ENCODE measurements around the gene ADAMTS17.

ADAMTS17 gene

DNA sequence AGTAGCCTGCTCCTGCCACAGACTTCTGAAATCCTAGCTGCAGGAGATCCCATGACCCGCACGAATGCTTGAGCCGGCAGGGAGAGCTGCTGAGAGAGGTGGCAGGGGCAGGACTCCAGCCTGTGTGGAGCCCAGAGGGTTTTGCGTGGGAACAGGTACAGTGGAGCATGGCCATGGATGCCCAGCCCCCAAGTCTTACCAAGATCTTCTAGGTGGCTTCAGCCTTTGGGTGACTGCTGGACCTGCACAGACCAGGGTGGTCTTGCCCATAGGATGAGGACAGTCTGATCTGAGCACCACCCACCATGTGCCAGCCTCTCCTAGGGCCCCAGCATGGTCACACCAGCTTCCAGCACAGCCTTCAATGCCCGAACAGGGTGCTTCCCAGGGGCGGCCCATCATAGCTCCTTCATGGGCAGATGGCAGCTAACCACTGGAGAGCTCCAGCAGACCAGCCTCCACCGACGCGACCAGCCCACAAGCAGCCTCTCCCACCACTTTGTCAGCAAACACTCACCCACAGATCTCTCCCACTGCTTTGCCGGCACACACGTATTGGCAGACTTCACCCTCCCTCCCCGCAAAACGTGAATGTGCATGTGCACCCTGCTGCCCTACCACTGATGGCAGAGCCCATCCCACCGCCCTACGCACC lies 56.0 kb downstream of the ADAMTS17 start:
- no peak for DNase-seq
- in situ Hi-C loops (cut with MboI; ENCODE audit: low pct_unique_long_range_greater_than_20kb, low sequenced_read_pairs): no loop called here

DNA sequence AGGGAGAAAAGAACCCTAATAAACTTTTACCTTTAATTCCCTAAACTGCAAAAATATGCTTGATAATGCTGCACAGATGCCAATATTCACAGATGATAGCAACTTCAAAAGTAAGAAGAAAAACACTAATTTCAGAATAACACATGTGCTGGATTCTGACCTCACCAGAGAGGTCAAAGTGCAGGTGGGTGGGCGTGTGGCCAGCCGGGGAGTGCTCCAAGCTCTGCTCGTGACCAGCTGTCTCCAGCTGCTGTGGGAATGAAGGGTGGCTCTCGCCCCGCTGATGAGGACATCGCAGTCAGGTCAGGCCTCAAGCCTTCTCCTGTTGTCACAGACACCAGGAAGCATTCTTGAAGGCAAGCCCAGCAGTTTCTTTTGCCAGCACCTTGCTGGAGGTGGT lies 57.1 kb downstream of the ADAMTS17 start:
- DNase-seq: no peak

DNA sequence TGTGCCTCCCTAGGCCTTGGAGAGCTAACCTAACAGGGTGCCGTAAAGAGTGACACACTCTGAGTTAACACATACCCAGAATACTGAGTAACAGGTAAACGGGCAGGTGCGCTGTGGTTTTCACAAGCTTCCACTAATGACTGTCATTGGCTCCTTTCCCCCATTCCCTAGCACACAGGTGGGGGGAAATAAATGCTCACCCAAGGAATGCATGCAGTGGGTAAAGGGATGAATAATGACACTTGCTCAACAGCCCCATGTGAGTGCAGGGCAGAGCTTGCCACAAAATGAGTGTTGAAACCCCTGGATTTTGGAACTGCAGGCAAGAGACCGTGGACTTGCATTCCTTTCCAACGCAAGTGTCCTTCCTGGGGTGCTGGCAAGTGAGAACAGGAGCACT lies 57.6 kb downstream of the ADAMTS17 start:
- in situ Hi-C loops (cut with MboI; ENCODE audit: low pct_unique_long_range_greater_than_20kb, low sequenced_read_pairs): no loop called here
- DNase-seq: no peak

More for the DNA sequence above, 57.1 kb downstream of the ADAMTS17 start:
- in situ Hi-C loops (cut with MboI; ENCODE audit: low pct_unique_long_range_greater_than_20kb, low sequenced_read_pairs): no loop called here

DNA sequence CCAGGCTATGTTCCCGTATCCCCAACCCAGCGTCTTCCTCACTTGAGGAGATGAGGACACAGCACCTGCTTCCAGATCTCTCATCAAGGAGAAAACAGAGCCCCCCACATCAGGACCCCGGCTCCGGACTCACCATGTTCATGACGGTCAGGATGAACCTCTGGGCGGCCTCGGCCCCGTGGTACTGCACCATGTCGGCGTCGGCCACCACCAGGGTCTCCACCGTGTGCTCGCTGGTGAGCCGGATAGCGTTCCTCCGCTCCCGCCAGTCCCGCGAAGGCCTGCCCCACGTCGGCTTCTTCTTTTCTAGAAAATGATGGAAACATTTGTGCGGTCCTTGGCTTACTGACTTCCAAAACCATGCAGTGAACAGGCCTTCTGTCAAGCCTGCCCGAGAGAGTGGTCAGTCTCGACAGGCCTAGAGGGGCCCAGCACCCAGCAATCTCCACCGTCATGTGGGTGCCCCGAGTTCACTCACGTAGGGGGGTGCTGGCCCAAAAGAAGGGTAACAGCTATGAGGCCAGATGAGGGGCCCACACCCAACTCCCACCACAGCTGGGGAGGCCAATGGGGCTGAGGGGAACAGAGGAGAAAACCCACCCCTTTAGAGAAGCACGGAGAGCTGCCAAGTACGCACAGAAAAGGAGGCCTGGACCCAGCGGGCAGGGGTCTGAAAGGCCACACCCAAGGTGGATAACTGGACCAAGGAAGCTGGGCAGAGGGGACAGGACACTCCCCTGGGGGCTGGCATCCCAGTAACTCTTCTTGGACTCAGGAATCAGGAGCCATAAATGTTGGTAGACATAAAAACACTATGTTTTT lies 60.5 kb downstream of the ADAMTS17 start:
- in situ Hi-C loops (cut with MboI; ENCODE audit: low pct_unique_long_range_greater_than_20kb, low sequenced_read_pairs): no loop called here
- no peak for DNase-seq

DNA sequence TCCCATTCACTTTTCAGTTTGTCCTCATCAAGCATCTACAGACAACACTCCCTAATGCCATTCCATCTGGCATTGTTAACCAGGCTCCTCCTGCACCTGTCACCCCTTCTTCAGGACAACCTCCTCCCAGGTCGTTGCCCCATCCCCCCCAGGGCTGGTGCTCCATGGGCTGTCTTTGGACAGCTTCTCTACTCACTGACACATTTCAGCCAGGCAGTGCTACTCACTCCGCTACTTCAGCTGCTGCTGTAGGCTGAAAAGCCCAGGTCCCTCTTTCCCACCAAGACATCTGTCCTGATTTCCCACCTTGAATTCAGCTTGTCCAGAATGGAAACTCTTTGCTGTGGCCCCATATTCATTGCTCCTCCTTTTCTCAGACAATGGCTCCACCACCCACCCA lies 61.9 kb downstream of the ADAMTS17 start:
- no peak for DNase-seq
- in situ Hi-C loops (cut with MboI; ENCODE audit: low pct_unique_long_range_greater_than_20kb, low sequenced_read_pairs): no loop called here

DNA sequence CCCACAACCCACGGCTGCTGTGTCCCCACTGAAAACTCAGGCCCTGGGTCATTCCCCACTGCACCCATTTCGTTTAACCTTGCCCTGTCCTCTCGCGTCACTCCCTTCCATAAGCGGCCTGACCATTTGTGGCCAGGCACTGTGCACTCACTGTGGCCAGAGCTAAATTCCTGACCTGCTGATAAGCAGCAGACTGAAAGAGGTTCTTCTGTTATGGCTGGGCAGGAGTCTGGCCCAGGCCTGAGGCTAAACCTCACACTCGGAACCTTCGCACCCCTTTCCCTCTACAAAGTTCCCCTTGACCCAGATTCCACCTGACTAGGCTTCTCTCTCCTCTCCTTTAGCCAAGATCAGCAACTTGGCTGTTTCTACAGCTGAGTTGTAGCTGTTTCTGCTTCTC lies 62.3 kb downstream of the ADAMTS17 start:
- no peak for DNase-seq
- in situ Hi-C loops (cut with MboI; ENCODE audit: low pct_unique_long_range_greater_than_20kb, low sequenced_read_pairs): no loop called here

DNA sequence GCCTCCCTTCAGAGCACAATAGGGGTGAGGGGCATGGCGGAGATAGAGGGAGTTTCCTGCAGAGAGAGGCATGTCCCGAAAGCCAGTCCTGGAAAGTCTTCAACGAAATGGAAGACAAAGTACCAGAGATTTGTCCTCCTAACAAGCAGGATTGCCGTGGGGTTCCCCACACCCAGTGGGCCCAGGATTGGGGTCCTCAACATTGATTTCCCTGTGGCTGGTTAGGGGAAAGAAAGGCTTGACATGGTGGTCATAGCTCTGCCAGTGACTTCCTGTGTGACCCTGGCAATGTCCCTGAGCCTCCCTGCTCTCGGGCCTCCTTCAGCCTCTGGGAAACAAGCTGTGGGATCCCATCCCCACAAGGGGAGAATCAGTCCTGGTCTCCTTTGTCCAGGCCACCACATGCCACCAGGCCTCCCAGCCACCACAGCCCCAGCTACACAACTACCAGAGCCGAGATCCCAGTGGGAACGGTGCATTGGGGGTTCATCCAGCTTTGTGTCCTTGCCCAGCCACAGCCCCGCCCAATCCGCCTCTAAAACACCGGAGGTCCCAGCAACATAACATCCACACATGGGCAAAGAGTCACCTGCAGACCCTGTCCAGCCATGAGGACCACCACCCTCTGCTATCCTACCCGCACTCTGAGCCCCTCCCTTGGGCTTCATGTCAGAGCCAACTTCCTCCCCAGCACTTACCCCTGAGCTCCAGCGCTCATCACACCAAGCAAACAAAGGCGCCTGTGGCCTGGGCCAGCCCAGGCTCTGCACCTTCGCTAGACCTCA lies 63.0 kb downstream of the ADAMTS17 start:
- in situ Hi-C loops (cut with MboI; ENCODE audit: low pct_unique_long_range_greater_than_20kb, low sequenced_read_pairs): no loop called here
- no peak for DNase-seq

DNA sequence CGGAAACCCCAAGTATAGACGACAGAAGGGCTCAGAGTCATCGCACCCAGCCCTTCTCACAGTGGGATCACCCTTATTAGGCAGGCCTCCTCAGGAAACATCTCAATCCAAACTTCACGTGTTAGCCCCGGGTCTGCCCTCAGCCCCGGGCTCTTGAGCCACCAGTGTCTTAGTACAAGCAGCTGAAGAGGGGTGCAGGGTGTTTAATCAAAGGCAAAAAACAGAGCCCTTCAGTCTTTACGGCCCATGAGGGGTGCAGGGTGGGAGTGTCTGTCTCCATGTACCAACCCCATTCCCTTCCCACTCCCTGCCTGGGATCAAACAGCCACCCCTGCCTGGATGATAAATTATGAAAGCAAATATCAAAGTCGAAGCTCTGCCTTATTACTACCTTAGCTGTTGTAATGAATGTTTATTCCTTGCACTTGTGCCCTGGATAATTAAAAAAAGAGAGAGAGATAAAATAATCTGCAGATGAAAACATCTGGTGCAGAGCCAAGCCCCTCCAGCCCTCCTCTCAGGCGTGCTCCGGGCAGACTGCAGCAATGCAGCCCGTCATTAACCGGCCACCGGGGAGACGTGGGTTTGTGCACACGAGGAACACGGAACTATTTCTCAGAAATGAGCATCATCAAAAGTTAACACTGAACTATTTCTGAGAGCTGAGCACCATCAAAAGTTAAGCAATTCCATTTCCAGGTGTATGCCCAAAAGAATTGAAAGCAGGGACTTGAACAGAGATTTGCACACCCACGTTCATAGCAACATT lies 64.5 kb downstream of the ADAMTS17 start:
- DNase-seq: no peak
- in situ Hi-C loops (cut with MboI; ENCODE audit: low pct_unique_long_range_greater_than_20kb, low sequenced_read_pairs): no loop called here

DNA sequence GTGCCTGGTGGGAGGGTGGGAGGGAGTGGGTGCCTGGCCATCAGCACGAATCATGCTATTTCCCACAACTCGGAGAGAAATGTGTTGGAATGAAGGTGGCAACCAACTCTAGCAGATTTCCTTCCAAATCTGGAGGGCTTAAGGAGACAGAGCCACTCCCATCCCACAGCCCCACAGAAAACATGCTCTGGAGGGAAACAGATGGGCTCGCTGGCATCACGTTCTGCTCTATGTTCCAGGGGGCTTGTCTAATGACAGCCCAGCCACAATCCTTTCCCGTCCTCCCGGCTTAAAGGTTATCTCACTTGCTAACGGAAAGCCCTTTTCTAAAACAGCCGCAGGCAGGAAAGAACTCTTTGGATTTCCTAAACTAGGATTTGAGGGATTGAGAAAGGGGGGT lies 65.3 kb downstream of the ADAMTS17 start:
- in situ Hi-C loops (cut with MboI; ENCODE audit: low pct_unique_long_range_greater_than_20kb, low sequenced_read_pairs): no loop called here

DNA sequence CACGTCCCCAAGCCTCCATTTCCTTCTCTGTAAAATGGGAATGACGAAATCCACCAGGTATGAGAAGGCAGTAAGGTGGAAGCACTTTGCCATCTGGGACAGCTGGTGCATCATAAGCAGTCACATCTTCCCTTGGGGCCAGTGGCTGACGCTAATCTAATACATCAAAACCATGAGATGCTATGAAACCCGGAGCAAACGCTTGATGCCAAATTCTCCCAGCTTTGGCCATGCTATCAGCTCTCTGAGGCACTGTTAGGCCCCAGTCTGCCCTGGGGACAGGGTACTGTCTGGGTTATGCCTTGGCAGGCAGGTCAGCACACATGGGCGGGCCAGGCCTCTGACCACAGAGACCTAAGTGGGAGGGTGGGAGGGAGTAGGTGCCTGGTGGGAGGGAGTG lies 66.1 kb downstream of the ADAMTS17 start:
- DNase-seq: no peak
- in situ Hi-C loops (cut with MboI; ENCODE audit: low pct_unique_long_range_greater_than_20kb, low sequenced_read_pairs): no loop called here

More for the DNA sequence above, 65.3 kb downstream of the ADAMTS17 start:
- no peak for DNase-seq

DNA sequence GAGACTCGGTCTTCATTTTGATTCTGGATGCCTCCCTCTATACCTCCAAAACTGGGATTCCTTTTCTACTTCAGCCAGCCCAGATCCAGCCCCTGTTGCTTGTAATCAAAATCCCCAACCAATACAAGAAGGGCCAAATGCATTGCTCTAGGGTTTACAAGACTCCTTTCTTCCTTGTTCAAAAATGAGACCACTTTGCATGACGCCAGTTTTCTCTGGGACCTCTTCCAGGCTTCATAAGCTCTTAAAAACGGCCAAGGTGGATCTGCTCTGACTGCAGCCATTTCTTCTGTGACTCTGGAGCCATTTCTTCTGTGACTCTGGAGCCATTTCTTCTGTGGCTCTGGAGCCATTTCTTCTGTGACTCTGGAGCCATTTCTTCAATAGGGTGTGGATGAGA lies 71.9 kb downstream of the ADAMTS17 start:
- no peak for DNase-seq
- in situ Hi-C loops (cut with MboI; ENCODE audit: low pct_unique_long_range_greater_than_20kb, low sequenced_read_pairs): no loop called here

DNA sequence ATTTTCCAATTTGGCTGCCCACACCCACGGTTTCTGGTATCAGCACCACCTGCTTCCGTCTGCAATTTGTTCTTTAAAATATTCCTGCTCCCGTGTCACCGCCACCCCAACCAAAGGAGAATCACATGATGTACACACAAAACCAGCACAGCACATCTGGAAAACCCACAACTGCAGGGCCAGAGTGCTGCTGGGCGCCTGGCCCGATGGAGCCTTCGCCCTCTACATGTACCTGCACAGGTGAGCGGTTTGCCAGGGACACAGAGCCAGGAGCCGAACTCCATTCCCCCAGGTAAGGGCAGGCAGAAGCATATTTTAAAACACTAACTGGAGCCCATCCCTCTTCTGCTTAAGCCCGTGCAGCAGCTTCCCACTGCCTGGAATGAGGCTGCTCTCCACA lies 75.6 kb downstream of the ADAMTS17 start:
- in situ Hi-C loops (cut with MboI; ENCODE audit: low pct_unique_long_range_greater_than_20kb, low sequenced_read_pairs): no loop called here
- no peak for DNase-seq

DNA sequence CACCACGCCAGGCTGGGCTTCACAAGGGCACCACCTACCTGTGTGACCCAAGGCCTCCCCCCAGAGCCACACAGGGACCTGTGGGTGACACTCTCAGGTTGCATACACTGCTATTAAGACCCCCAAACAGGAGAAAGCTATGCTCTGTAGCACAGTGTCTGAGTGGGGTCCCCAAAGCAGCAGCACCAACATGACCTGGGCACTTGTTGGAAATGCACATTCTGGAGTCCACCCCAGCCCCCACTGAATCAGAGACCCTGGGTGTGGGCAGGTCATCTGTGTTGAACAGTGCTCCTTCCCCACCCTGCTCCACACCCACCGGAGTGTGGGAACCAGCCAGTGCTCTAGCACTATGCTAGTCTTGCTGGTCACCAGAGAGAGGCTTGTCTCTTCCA lies 76.1 kb downstream of the ADAMTS17 start:
- in situ Hi-C loops (cut with MboI; ENCODE audit: low pct_unique_long_range_greater_than_20kb, low sequenced_read_pairs): no loop called here
- no peak for DNase-seq

DNA sequence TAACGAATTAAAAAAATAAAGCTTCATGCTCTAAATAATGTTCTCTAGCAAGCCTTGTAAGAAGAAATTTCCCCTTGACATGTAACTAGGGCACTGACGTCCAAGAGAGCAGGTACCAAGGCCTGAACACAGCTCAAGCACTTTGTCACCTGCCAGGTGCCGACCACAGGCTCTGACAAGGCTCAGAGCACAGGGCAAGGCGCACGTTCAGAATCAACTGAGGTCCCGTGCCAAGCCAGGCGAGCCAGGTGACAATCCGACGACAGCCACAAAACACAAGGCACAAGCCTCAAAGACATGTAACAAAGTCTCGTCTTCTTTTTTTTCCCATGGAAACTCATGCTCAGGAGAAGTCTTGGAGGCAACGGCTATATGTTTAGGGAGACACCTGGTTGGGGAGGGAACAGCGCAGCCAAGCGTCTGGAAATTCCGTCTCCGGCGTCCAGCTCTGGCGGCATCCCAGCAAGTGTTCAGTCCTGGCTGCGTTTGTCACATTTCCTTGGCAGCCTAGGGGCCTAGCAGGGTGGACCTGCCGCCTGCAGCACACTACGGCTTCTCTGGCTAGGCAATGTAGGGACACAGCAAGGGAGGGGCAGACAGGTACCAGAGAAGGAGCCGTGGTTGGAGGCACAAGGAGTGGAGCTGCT lies 76.7 kb downstream of the ADAMTS17 start:
- no peak for DNase-seq
- in situ Hi-C loops (cut with MboI; ENCODE audit: low pct_unique_long_range_greater_than_20kb, low sequenced_read_pairs): no loop called here

DNA sequence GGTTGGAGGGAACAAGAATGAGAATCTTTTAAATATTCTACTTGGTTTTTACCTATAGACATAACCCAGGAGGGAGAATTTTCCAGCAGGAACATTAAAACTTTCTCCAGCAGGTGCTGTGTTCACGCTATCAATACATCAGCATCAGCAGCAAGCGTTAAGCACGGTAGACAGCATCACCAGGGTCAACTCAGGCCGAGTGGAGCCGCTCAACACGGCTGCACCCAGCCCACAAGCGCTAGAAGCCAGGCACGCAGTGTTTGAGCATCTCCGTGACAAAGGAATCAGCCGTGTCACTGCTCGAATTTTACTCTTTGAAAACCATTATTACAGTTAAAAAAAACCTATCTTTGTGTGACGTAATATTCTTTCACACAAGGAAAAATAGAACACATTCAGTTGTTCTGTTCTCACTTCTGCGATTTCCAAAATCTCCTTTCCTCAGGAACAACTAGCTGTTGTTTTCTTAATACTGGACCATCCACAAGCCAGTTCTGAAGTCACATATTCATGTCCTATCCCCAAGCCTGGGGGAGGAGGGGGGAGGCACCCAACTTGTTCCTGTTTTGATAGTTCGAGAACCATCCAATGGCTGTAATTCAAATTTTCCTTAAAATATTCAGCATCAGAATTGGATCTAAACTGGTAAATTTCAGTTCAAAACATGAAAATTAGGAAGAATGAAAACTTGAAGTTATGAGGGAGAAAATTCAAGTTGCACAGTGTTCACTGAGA lies 77.9 kb downstream of the ADAMTS17 start:
- in situ Hi-C loops (cut with MboI; ENCODE audit: low pct_unique_long_range_greater_than_20kb, low sequenced_read_pairs): no loop called here
- DNase-seq: no peak

DNA sequence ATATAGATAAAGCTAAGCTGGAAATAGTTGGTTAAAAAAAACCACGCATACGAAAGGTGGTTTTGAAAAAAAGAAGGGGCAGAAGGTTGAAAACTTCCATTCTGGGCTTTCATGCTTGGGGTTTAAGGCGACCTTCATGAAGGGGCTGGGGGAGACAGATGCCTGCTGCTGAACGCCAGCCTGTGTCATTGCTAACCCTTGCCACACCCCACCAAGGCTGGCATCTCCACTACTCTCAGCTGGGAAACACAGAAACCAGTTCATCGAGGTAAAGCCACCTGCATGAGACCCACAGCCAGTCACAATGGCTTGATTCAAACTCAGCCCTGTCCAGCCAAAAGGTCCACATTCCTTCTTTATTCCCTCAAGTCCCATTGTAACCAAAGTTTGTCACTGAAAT lies 78.7 kb downstream of the ADAMTS17 start:
- DNase-seq: no peak
- in situ Hi-C loops (cut with MboI; ENCODE audit: low pct_unique_long_range_greater_than_20kb, low sequenced_read_pairs): no loop called here

DNA sequence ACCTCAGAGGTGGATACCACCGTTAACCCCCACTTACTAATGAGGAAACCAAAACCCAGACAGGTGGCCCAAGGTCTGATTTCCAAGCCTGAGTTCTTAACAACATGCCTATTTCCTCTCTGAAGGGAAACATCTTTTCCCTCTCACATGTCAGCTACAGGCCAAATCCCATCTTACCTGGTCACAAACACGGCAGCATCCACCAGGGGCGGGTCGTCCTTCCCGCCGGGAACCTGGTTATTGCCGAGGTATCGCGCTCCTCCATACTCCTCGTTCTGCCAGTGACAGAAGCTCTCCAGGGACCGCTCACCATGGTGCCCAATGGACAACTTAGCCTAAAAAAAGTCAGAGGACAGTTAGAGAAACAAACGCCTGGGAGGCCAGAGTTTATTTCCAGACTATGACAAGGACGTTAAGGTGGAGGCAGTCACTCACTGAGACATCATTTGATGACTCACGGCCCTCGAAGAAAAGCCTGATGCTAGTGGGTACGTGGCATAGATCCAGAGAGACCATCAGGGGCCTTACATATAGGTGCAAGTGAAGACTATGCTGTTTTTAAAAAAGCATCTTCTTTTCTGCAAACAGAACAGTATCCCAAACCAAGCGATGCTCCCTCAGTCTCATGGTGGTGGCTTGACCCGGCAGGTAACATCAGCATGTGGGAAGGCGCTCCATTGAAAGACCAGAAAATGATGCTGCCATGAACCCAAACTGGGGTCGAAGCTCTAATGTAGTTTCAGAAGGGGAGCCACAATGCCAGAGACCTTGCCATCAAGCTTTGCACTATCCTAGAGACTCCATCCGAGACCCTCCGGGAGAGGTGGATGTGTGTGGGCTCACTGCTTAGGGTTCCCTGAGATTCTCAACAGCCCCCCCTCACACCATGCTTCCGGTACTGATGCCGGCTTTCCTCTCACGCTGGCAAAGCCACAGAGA lies 80.2 kb downstream of the ADAMTS17 start:
- in situ Hi-C loops (cut with MboI; ENCODE audit: low pct_unique_long_range_greater_than_20kb, low sequenced_read_pairs): no loop called here
- DNase-seq: no peak

Data from KBM-7 (cell line).